GM23338 (cell line): ENCODE results near the gene PHKG2. TPM values are rescaled to one million over a fixed set of nuclear protein-coding genes. Genes with fewer than 3 reads are reported as not detected.
A peak's percentile ranks its signal among the peaks of the same experiment; 100 is the strongest.

Experiments used
- ATAC-seq: fragments of 200-7000 bp; cut with Tn5 transposase; 3 replicates; pipeline ENCODE4 v1.9.1; 2020
- DNase-seq: peaks from one replicate; pipeline ENCODE4 v3.0.0-alpha.2; 2015; ENCODE audit warnings: low spot score
- H2AFZ ChIP-seq: fragments of 200-600 bp; sonication (generic); 2 replicates; pipeline ENCODE4 v1.8.0; 2016; ENCODE audit warnings: antibody characterized with exemption, mild to moderate bottlenecking, moderate library complexity
- H3F3A ChIP-seq: fragments of 200-600 bp; sonication (generic); replicated peaks from 2 replicates; pipeline ENCODE4 v1.8.0; 2017; ENCODE audit warnings: antibody characterized with exemption, mixed run types, low read depth
- H3K27ac ChIP-seq: fragments of 200-600 bp; sonication (generic); 2 replicates; pipeline ENCODE4 v1.6.1; 2016; ENCODE audit warnings: low read depth
- H3K27me3 ChIP-seq: fragments of 200-600 bp; sonication (generic); 2 replicates; pipeline ENCODE4 v1.8.0; 2016; ENCODE audit warnings: mild to moderate bottlenecking, mixed run types, moderate library complexity; ENCODE audit not compliant: insufficient read depth
- H3K36me3 ChIP-seq: fragments of 200-600 bp; sonication (generic); 2 replicates; pipeline ENCODE4 v1.8.0; 2016; ENCODE audit warnings: mild to moderate bottlenecking; ENCODE audit not compliant: insufficient read depth
- H3K4me1 ChIP-seq: fragments of 200-600 bp; sonication (generic); 2 replicates; pipeline ENCODE4 v1.8.0; 2016; ENCODE audit warnings: mild to moderate bottlenecking, moderate library complexity; ENCODE audit not compliant: insufficient read depth
- H3K4me2 ChIP-seq: fragments of 200-600 bp; sonication (generic); 2 replicates; pipeline ENCODE4 v1.7.1; 2017; ENCODE audit warnings: mixed run types
- H3K4me3 ChIP-seq: fragments of 200-600 bp; sonication (generic); 2 replicates; pipeline ENCODE4 v1.6.1; 2016; ENCODE audit warnings: mixed run types
- H3K79me2 ChIP-seq: fragments of 200-600 bp; sonication (generic); replicated peaks from 2 replicates; pipeline ENCODE4 v1.8.0; 2017; ENCODE audit warnings: mild to moderate bottlenecking; ENCODE audit not compliant: insufficient read depth
- H3K9me2 ChIP-seq: fragments of 200-600 bp; sonication (generic); 2 replicates; pipeline ENCODE4 v1.8.0; 2017; ENCODE audit not compliant: insufficient read depth
- H4K20me1 ChIP-seq: fragments of 200-600 bp; sonication (generic); replicated peaks from 2 replicates; pipeline ENCODE4 v1.8.0; 2017; ENCODE audit warnings: mild to moderate bottlenecking; ENCODE audit not compliant: insufficient read depth
- H3K27ac Mint-ChIP-seq: 2 replicates; pipeline ENCODE4 v1.8.0; 2020; ENCODE audit warnings: inconsistent platforms, mild to moderate bottlenecking, moderate library complexity, mixed read lengths
- H3K27me3 Mint-ChIP-seq: 3 replicates; pipeline ENCODE4 v1.8.0; 2022; ENCODE audit warnings: low read depth, mild to moderate bottlenecking, moderate library complexity, mixed read lengths, inconsistent platforms; ENCODE audit not compliant: insufficient read depth, poor library complexity
- H3K36me3 Mint-ChIP-seq: 3 replicates; pipeline ENCODE4 v1.8.0; 2021; ENCODE audit warnings: low read depth, mild to moderate bottlenecking, inconsistent platforms, moderate library complexity, mixed read lengths
- H3K4me1 Mint-ChIP-seq: 3 replicates; pipeline ENCODE4 v1.8.0; 2020; ENCODE audit warnings: mild to moderate bottlenecking, inconsistent platforms, mixed read lengths
- H3K4me3 Mint-ChIP-seq: 3 replicates; pipeline ENCODE4 v1.8.0; 2021; ENCODE audit warnings: moderate library complexity, mild to moderate bottlenecking, inconsistent platforms, mixed read lengths
- H3K9me3 Mint-ChIP-seq: 3 replicates; pipeline ENCODE4 v1.8.0; 2020; ENCODE audit warnings: moderate library complexity, mild to moderate bottlenecking, inconsistent platforms, mixed read lengths
- CREB1 ChIP-seq: fragments of 250-450 bp; sonication (Bioruptor Pico); IDR thresholded peaks from 2 replicates; pipeline ENCODE4 v1.5.0; 2020; ENCODE audit warnings: low read depth, mild to moderate bottlenecking, moderate library complexity
- CTCF ChIP-seq, 2 experiments: fragments of 200-600 bp in 1 of 2; sonication (generic) in 1 of 2; conservative IDR thresholded peaks; 2 replicates each; pipeline versions ENCODE4 v1.5.1 to v1.6.1; 2016 to 2017; ENCODE audit warnings: antibody characterized with exemption in 2 of 2, low read depth in 2 of 2, mild to moderate bottlenecking in 2 of 2, moderate library complexity in 1 of 2
- ETS1 ChIP-seq: IDR thresholded peaks from 2 replicates; pipeline ENCODE4 v1.6.1; 2016; ENCODE audit warnings: antibody characterized with exemption
- EZH2 ChIP-seq: fragments of 200-600 bp; sonication (generic); IDR thresholded peaks from one replicate; pipeline ENCODE4 v1.8.0; 2017; ENCODE audit warnings: antibody characterized with exemption, mild to moderate bottlenecking, low read depth; ENCODE audit not compliant: unreplicated experiment
- EZH2phosphoT487 ChIP-seq: fragments of 200-600 bp; sonication (generic); IDR thresholded peaks from one replicate; pipeline ENCODE4 v1.8.1; 2018; ENCODE audit warnings: antibody characterized with exemption; ENCODE audit not compliant: unreplicated experiment
- JUNB ChIP-seq: IDR thresholded peaks from one replicate; pipeline ENCODE4 v1.6.1; 2016; ENCODE audit warnings: antibody characterized with exemption; ENCODE audit not compliant: unreplicated experiment
- NANOG ChIP-seq: IDR thresholded peaks from 2 replicates; pipeline ENCODE4 v1.6.1; 2016; ENCODE audit warnings: antibody characterized with exemption, borderline replicate concordance
- POLR2AphosphoS5 ChIP-seq: IDR thresholded peaks from 2 replicates; pipeline ENCODE4 v1.6.1; 2016; ENCODE audit warnings: antibody characterized with exemption, low read depth
- REST ChIP-seq: IDR thresholded peaks from one replicate; pipeline ENCODE4 v1.6.1; 2018; ENCODE audit warnings: antibody characterized with exemption; ENCODE audit not compliant: unreplicated experiment
- STAT1 ChIP-seq: IDR thresholded peaks from one replicate; pipeline ENCODE4 v1.6.1; 2016; ENCODE audit warnings: antibody characterized with exemption; ENCODE audit not compliant: unreplicated experiment
- ZNF114 ChIP-seq: fragments of 250-450 bp; sonication (Bioruptor Pico); IDR thresholded peaks from 2 replicates; pipeline ENCODE4 v1.5.0; 2020; ENCODE audit warnings: mild to moderate bottlenecking, moderate library complexity
- ZNF331 ChIP-seq: fragments of 250-450 bp; sonication (Bioruptor Pico); IDR thresholded peaks from 2 replicates; pipeline ENCODE4 v1.5.0; 2020; ENCODE audit warnings: low read depth, mild to moderate bottlenecking, moderate library complexity
- ZNF462 ChIP-seq: fragments of 250-450 bp; sonication (Bioruptor Pico); IDR thresholded peaks from 2 replicates; pipeline ENCODE4 v1.5.0; 2020; ENCODE audit warnings: mild to moderate bottlenecking, moderate library complexity
- polyA plus RNA-seq: library from polyadenylated mRNA; unstranded; fragments of >200 nt; fragmentation: Nextera tagmentation; extraction: Ambion mirVana; gene quantifications from 2 replicates; pipeline ENCODE4 v1.2.1, GENCODE V29; 2016
- total RNA-seq: library from RNA; depleted of rRNA; stranded (reverse); fragments of >200 nt; shearing (Covaris generic); gene quantifications from 2 replicates; pipeline ENCODE4 v1.2.3, GENCODE V29; 2014

The PHKG2 gene
- total and polyA plus RNA-seq, 2 experiments from 2014 or later, result 26.9 to 27.0 TPM

GRCh38 chr16:30741461-30741914 lies 6.7 kb upstream of the PHKG2 start:
- Mint-ChIP-seq H3K4me3 (no peak overlapping the region), H3K27ac (peak overlapping the region; percentile 57), H3K27me3 (peaks cover 8% of the 10 kb centered on the region), H3K36me3 (peaks cover 49% of the 10 kb centered on the region), H3K9me3 (no peaks in the 10 kb centered on the region), H3K4me1 (peaks cover 18% of the 10 kb centered on the region)
- TF ChIP-seq REST (no peak), STAT1 (no peak), ZNF331 (CRISPR knock-in tag) (no peak), EZH2 (no peak), NANOG (no peak), EZH2phosphoT487 (no peak), CTCF (conservative IDR thresholded peaks at IDR 0.05; ENCODE audit: low read depth in 2 of 2) (no peak), ZNF114 (CRISPR knock-in tag) (no peak), CREB1 (no peak), ZNF462 (no peak), ETS1 (no peak), POLR2AphosphoS5 (no peak), JUNB (no peak)
- Histone ChIP-seq H3F3A (0 out of 2 replicates have a peak, but pooled peaks cover 4% of the 10 kb centered on the region), H3K27ac (0 out of 2 replicates have a peak overlapping the region, but pooled peaks have one; percentile 45), H3K4me1 (peaks cover 3% of the 10 kb centered on the region), H2AFZ (no peak overlapping the region), H3K36me3 (peaks cover 8% of the 10 kb centered on the region; the same call in 1 of the 2 replicates), H3K4me2 (no peak overlapping the region), H3K79me2 (no peaks in the 10 kb centered on the region), H3K9me2 (no peaks in the 10 kb centered on the region), H4K20me1 (peaks cover 9% of the 10 kb centered on the region), H3K27me3 (no peaks in the 10 kb centered on the region), H3K4me3 (no peak overlapping the region)
- DNase-seq (peak; percentile 60), ATAC-seq (peak; percentile 53)
